A673 (cell line): Measurements from ENCODE around the gene BBS2.

Experiments used
- EZH2 ChIP-seq: fragments of 200-600 bp; sonication (generic); IDR thresholded peaks from 2 replicates; pipeline ENCODE4 v1.6.1; 2017; ENCODE audit warnings: borderline replicate concordance, low read depth, mild to moderate bottlenecking, mixed read lengths, antibody characterized with exemption, low read length; ENCODE audit not compliant: poor library complexity, severe bottlenecking
- TF ChIP-seq, protein P1 (sequence below): fragments of 300-800, 200-600 bp; sonication (generic); conservative IDR thresholded peaks from 2 replicates; pipeline ENCODE4 v1.5.1; 2017; ENCODE audit warnings: low read depth, mild to moderate bottlenecking, antibody characterized with exemption, low read length, moderate library complexity, mixed read lengths

DNA sequence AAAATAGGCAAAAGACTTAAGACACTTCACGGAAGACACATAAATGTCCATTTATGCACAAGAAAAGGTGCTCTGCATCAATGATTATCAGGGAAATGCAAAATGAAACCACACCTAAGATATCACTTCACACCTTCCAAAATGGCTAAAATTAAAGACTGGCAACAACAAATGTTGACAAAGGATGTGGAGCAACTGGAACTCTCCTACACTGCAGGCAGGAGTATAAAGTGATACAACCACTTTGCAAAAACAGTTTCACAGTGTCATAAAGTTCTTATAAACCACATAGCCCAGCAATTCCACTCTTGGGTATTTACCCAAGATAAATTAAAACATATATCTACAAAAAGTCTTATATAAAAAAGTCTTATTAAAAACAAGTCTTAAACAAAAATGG lies 7.8 kb downstream of the BBS2 start:
- TF ChIP-seq, protein P1, sequence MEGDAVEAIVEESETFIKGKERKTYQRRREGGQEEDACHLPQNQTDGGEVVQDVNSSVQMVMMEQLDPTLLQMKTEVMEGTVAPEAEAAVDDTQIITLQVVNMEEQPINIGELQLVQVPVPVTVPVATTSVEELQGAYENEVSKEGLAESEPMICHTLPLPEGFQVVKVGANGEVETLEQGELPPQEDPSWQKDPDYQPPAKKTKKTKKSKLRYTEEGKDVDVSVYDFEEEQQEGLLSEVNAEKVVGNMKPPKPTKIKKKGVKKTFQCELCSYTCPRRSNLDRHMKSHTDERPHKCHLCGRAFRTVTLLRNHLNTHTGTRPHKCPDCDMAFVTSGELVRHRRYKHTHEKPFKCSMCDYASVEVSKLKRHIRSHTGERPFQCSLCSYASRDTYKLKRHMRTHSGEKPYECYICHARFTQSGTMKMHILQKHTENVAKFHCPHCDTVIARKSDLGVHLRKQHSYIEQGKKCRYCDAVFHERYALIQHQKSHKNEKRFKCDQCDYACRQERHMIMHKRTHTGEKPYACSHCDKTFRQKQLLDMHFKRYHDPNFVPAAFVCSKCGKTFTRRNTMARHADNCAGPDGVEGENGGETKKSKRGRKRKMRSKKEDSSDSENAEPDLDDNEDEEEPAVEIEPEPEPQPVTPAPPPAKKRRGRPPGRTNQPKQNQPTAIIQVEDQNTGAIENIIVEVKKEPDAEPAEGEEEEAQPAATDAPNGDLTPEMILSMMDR, result no peak
- TF ChIP-seq EZH2, result no peak
